Coronary artery (tissue), 2 donors: Measurements from ENCODE around the gene TEKT3.

ENCODE experiments used
- DNase-seq: peaks from one replicate; pipeline ENCODE4 v3.0.0-alpha.2; 2017; ENCODE audit warnings: low spot score
- H3K27ac ChIP-seq, 2 donors: fragments of 200-600 bp; sonication (generic); one replicate each; pipeline ENCODE4 v1.5.1; 2016 to 2019
- H3K4me3 ChIP-seq: fragments of 200-600 bp; sonication (generic); 2 replicates; pipeline ENCODE4 v1.5.1; 2016; ENCODE audit warnings: mild to moderate bottlenecking, moderate library complexity
- CTCF ChIP-seq: fragments of 200-600 bp; sonication (generic); IDR thresholded peaks from one replicate; pipeline ENCODE4 v1.5.1; 2019; ENCODE audit warnings: antibody characterized with exemption

TEKT3 gene

GRCh38 chr17:15381707-15382106 is 40.3 kb upstream of the TEKT3 start:
- TF ChIP-seq CTCF, result no peak
- no peak for DNase-seq
- H3K4me3 ChIP-seq, result no peak overlapping the region
- H3K27ac ChIP-seq, result no peak overlapping the region

- TF ChIP-seq CTCF, result no peak
- no peak overlapping the region for H3K27ac ChIP-seq
- DNase-seq, result no peak
- H3K4me3 ChIP-seq, result no peak overlapping the region
These were observed 39.0 kb upstream of the TEKT3 start for GRCh38 chr17:15380446-15380845.

- H3K27ac ChIP-seq, result no peak overlapping the region
- no peak for DNase-seq
- TF ChIP-seq CTCF, result no peak
- H3K4me3 ChIP-seq, result no peak overlapping the region
These were observed 38.3 kb upstream of the TEKT3 start for GRCh38 chr17:15379659-15380058.

GRCh38 chr17:15378243-15378642 is 36.8 kb upstream of the TEKT3 start:
- no peak for DNase-seq
- Histone ChIP-seq H3K27ac (no peak overlapping the region), H3K4me3 (no peak overlapping the region)
- no peak for TF ChIP-seq CTCF

- Histone ChIP-seq H3K27ac (no peak overlapping the region), H3K4me3 (peak overlapping the region; percentile 42)
- no peak for DNase-seq
- no peak for TF ChIP-seq CTCF
These were observed 36.2 kb upstream of the TEKT3 start for GRCh38 chr17:15377616-15378015.

GRCh38 chr17:15377200-15377599 is 35.8 kb upstream of the TEKT3 start:
- no peak for DNase-seq
- Histone ChIP-seq H3K4me3 (no peak overlapping the region), H3K27ac (no peak overlapping the region)
- TF ChIP-seq CTCF, result no peak

- TF ChIP-seq CTCF, result no peak
- no peak overlapping the region for H3K4me3 ChIP-seq
- no peak for DNase-seq
- no peak overlapping the region for H3K27ac ChIP-seq
These were observed 30.2 kb upstream of the TEKT3 start for GRCh38 chr17:15371376-15372130.
